Spleen (tissue), 11 donors: Measurements from ENCODE around the gene FIBP. TPM values are rescaled to one million over a fixed set of nuclear protein-coding genes. Genes with fewer than 3 reads are reported as not detected.
A peak's percentile ranks its signal among the peaks of the same experiment; 100 is the strongest.

Experiments
- DNase-seq: peaks from one replicate; pipeline ENCODE4 v3.0.0-alpha.2; 2020
- H3K27ac ChIP-seq, 8 donors: fragments of 200-600 bp; sonication (generic) in 7 of 8; 1 replicate in 4 of 8; 2 replicates in 4 of 8; pipeline versions ENCODE4 v1.5.0 to v1.8.0; 2016 to 2021; ENCODE audit warnings: inconsistent platforms in 4 of 8, mild to moderate bottlenecking in 4 of 8, moderate library complexity in 1 of 8
- H3K27me3 ChIP-seq, 7 donors: fragments of 200-600 bp; sonication (generic) in 6 of 7; replicated peaks in 1 of 7; 1 replicate in 4 of 7; 2 replicates in 3 of 7; pipeline versions ENCODE4 v1.5.0 to v1.8.0; 2016 to 2021; ENCODE audit warnings: inconsistent platforms in 3 of 7, mild to moderate bottlenecking in 1 of 7
- H3K36me3 ChIP-seq, 6 donors: fragments of 200-600 bp; sonication (generic) in 5 of 6; 1 replicate in 4 of 6; 2 replicates in 2 of 6; pipeline versions ENCODE4 v1.5.0 to v1.8.0; 2016 to 2021; ENCODE audit warnings: inconsistent platforms in 2 of 6
- H3K4me1 ChIP-seq, 6 donors: fragments of 200-600 bp; sonication (generic) in 5 of 6; 1 replicate in 3 of 6; 2 replicates in 3 of 6; pipeline versions ENCODE4 v1.5.0 to v1.8.0; 2016 to 2021; ENCODE audit warnings: inconsistent platforms in 3 of 6
- H3K4me3 ChIP-seq, 8 donors: fragments of 200-600 bp; sonication (generic) in 7 of 8; 1 replicate in 4 of 8; 2 replicates in 4 of 8; pipeline versions ENCODE4 v1.5.0 to v1.8.0; 2016 to 2021; ENCODE audit warnings: inconsistent platforms in 4 of 8, mild to moderate bottlenecking in 4 of 8, moderate library complexity in 2 of 8
- H3K9me3 ChIP-seq, 8 donors: fragments of 200-600 bp; sonication (generic) in 7 of 8; 1 replicate in 4 of 8; 2 replicates in 4 of 8; pipeline versions ENCODE4 v1.5.0 to v1.8.0; 2016 to 2021; ENCODE audit warnings: inconsistent platforms in 4 of 8
- POLR2A ChIP-seq, 3 donors: fragments of 450-650 bp; IDR thresholded peaks; one replicate each; pipeline ENCODE4 v1.5.1; 2017; ENCODE audit warnings: antibody characterized with exemption in 3 of 3, mild to moderate bottlenecking in 1 of 3
- POLR2AphosphoS5 ChIP-seq, 3 donors: sonication (generic); formaldehyde crosslinking; IDR thresholded peaks; one replicate each; pipeline ENCODE4 v1.5.1; 2017; ENCODE audit warnings: antibody characterized with exemption in 3 of 3
- WGBS, 5 donors: extraction: QIAGEN DNeasy Blood & Tissue Kit in 3 of 5; methylation state at CpG; one replicate each; pipeline versions ENCODE4 v1.1.5 to v1.1.7; 2013 to 2018; 5-methylcytosine and 5-hydroxymethylcytosine counted together
- intact Hi-C: fragments of 100-400 bp; cut with DNase I; formaldehyde crosslinking; loops from one replicate; pipeline ENCODE4 v1.15.0; 2023; ENCODE audit warnings: low total_unique reads
- polyA plus RNA-seq, 3 donors: library from polyadenylated mRNA; stranded (reverse); fragments of 200-250 nt; gene quantifications; one replicate each; pipeline ENCODE4 v1.2.1, GENCODE V29; 2013
- total RNA-seq, 7 donors: library from RNA; depleted of rRNA in 3 of 7; stranded (reverse); fragments of >200 nt in 3 of 7; fragmentation: NEBNext Ultra II Directional in 4 of 7; extraction: Animal tissue kit (Norgen Biotek cat#: 25700) in 4 of 7; gene quantifications; one replicate each; pipeline versions ENCODE4 v1.1.0 to v1.2.1, GENCODE V29; 2016 to 2021
- TF ChIP-seq, protein P1 (sequence below), 11 experiments: fragments of 200-600 bp in 7 of 11; fragments of 450-650 bp in 4 of 11; sonication (generic) in 4 of 11; IDR thresholded peaks in 8 of 11; conservative IDR thresholded peaks in 3 of 11; 1 replicate in 7 of 11; 2 replicates in 4 of 11; pipeline versions ENCODE4 v1.4.0 to v1.8.0; 2016 to 2021; ENCODE audit warnings: antibody characterized with exemption in 11 of 11, inconsistent platforms in 4 of 11, mild to moderate bottlenecking in 1 of 11
- donor health status: healthy with polysubstance abuse.
- donor health status: DM: no; HTN: no; CAD: no; lungs with moderate emphysema.
- donor health status: DM: no; HTN: no; CAD: no.
- donor health status: Bipolar disorder and iron deficiency.
- donor health status: healthy.
- donor health status: DM: no; HTN: no; CAD: no.
- donor health status: DM: yes; HTN: yes; CAD: no.

The FIBP gene
- total and polyA plus RNA-seq, 10 donors: 52.3 to 79.0 (median 64.6) TPM

DNA sequence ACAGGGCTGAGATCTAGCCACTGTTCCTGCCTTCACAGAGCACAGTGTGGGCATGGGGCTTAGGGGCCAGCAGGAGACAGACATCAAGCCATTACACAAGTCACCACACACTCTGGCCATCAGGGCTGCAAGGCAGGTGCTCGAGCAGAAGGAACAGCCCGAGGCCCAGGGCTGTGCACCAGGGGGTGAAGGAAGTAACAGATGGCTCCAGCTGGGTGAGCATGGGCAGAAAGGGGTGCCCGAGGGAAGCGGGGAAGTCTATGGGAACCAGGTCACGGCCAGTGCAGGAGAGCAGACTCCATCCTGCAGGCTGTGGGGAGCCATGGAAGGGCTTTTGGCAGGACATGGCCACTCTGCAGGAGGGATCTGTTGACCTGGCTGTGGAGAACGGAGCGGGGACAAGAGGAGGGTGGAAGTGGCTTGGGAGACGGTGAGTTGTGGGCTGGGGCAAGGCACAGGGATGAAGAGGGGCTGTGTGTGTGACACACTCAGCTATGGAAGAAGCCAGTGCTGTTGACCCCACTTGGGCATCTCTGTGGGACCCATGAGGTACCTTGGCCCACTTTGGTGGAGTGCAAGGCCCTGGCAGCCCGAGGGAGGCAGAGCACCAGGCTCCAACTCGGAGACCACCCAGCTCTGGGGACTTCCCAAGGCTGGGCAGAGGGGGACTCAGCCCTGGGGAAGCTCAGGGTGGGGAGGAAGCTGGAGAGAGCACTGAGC is 27.0 kb upstream of the FIBP start:
- peaks cover 0 to under 1% (median 0%) of the 10 kb centered on the region in 7 donors for H3K27me3 ChIP-seq
- H3K4me3 ChIP-seq: peak overlapping the region in 2 of 8 donors; percentile 13 to 15
- peak overlapping the region in 7 of 8 donors; percentile 36 to 98 (median 71) for H3K27ac ChIP-seq
- intact Hi-C loops: no loop called here
- no peaks in the 10 kb centered on the region for H3K9me3 ChIP-seq
- no peak for DNase-seq
- 34 to 57% (median 48%) methylated on average over 9 to 10 of the region's 10 CpGs for WGBS, 5 donors
- TF ChIP-seq POLR2A (IDR thresholded peaks at IDR 0.05): no peak
- TF ChIP-seq POLR2AphosphoS5 (IDR thresholded peaks at IDR 0.05): no peak
- H3K36me3 ChIP-seq: peaks cover 0 to 14% (median 0%) of the 10 kb centered on the region in 6 donors
- peaks cover 37 to 74% (median 56%) of the 10 kb centered on the region in 6 donors for H3K4me1 ChIP-seq

GRCh38 chr11:65912845-65913244 is 24.6 kb upstream of the FIBP start:
- TF ChIP-seq POLR2A (IDR thresholded peaks at IDR 0.05) (no peak), POLR2AphosphoS5 (IDR thresholded peaks at IDR 0.05) (no peak)
- TF ChIP-seq, protein P1, sequence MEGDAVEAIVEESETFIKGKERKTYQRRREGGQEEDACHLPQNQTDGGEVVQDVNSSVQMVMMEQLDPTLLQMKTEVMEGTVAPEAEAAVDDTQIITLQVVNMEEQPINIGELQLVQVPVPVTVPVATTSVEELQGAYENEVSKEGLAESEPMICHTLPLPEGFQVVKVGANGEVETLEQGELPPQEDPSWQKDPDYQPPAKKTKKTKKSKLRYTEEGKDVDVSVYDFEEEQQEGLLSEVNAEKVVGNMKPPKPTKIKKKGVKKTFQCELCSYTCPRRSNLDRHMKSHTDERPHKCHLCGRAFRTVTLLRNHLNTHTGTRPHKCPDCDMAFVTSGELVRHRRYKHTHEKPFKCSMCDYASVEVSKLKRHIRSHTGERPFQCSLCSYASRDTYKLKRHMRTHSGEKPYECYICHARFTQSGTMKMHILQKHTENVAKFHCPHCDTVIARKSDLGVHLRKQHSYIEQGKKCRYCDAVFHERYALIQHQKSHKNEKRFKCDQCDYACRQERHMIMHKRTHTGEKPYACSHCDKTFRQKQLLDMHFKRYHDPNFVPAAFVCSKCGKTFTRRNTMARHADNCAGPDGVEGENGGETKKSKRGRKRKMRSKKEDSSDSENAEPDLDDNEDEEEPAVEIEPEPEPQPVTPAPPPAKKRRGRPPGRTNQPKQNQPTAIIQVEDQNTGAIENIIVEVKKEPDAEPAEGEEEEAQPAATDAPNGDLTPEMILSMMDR (IDR thresholded peaks at IDR 0.05 in 8 of 11, conservative IDR thresholded peaks at IDR 0.05 in 3 of 11): no peak
- Histone ChIP-seq H3K36me3 (peaks cover 0 to 14% (median 0%) of the 10 kb centered on the region in 6 donors), H3K4me1 (peaks cover 33 to 60% (median 47%) of the 10 kb centered on the region in 6 donors), H3K4me3 (no peak overlapping the region), H3K9me3 (no peaks in the 10 kb centered on the region), H3K27ac (no peak overlapping the region), H3K27me3 (peaks cover 0 to 23% (median 0%) of the 10 kb centered on the region in 7 donors)
- intact Hi-C loops: no loop called here
- no peak for DNase-seq
- WGBS, 5 donors: 47 to 82% (median 71%) methylated on average over 3 to 4 of the region's 4 CpGs

- 18 to 36% (median 25%) methylated on average over 14 of the region's 14 CpGs for WGBS, 5 donors
- intact Hi-C loops: no loop called here
- peak overlapping the region in 5 of 8 donors; percentile 27 to 55 (median 45) for H3K27ac ChIP-seq
- H3K9me3 ChIP-seq: no peaks in the 10 kb centered on the region
- no peak overlapping the region for H3K4me3 ChIP-seq
- peaks cover 24 to 51% (median 38%) of the 10 kb centered on the region in 6 donors for H3K4me1 ChIP-seq
- no peak for TF ChIP-seq POLR2A (IDR thresholded peaks at IDR 0.05)
- peak in 2 of 3 donors; percentile 39 to 50 for TF ChIP-seq POLR2AphosphoS5 (IDR thresholded peaks at IDR 0.05)
- TF ChIP-seq, protein P1 (IDR thresholded peaks at IDR 0.05 in 8 of 11, conservative IDR thresholded peaks at IDR 0.05 in 3 of 11): peak in 4 of 11 experiments; percentile 7 to 40 (median 26)
- no peak for DNase-seq
- H3K27me3 ChIP-seq: peaks cover 0 to 24% (median 0%) of the 10 kb centered on the region in 7 donors
- peaks cover 0 to 5% (median 0%) of the 10 kb centered on the region in 6 donors for H3K36me3 ChIP-seq
Observed at GRCh38 chr11:65911682-65912568, 23.7 kb upstream of the FIBP start.

GRCh38 chr11:65907878-65908277 is 19.6 kb upstream of the FIBP start:
- intact Hi-C loops: no loop called here
- no peak overlapping the region for H3K27ac ChIP-seq
- no peak for TF ChIP-seq POLR2AphosphoS5 (IDR thresholded peaks at IDR 0.05)
- TF ChIP-seq, protein P1 (IDR thresholded peaks at IDR 0.05 in 8 of 11, conservative IDR thresholded peaks at IDR 0.05 in 3 of 11): no peak
- TF ChIP-seq POLR2A (IDR thresholded peaks at IDR 0.05): no peak
- no peaks in the 10 kb centered on the region for H3K9me3 ChIP-seq
- H3K4me3 ChIP-seq: no peak overlapping the region
- peaks cover 3 to 18% (median 13%) of the 10 kb centered on the region in 6 donors for H3K4me1 ChIP-seq
- DNase-seq: no peak
- H3K36me3 ChIP-seq: no peaks in the 10 kb centered on the region
- H3K27me3 ChIP-seq: peaks cover 0 to 24% (median 0%) of the 10 kb centered on the region in 7 donors
- 77 to 93% (median 86%) methylated on average over 6 of the region's 6 CpGs for WGBS, 5 donors
